GM18951 (cell line): ENCODE data around the gene SLC2A5.

Experiments
- POLR2A ChIP-seq: IDR thresholded peaks from 4 replicates; pipeline ENCODE4 v1.6.1; 2011; ENCODE audit warnings: mild to moderate bottlenecking; ENCODE audit not compliant: insufficient read length, insufficient read depth; ENCODE audit errors: extremely low read depth
- in situ Hi-C: fragments of 300-500 bp; cut with MboI; formaldehyde crosslinking; loops from one replicate; pipeline ENCODE4 v1.12.0; 2022; ENCODE audit warnings: low sequenced_read_pairs, mixed read lengths, inconsistent platforms; ENCODE audit not compliant: unreplicated experiment

SLC2A5 gene

GRCh38 chr1:9085306-9085940 lies 16.0 kb upstream of the SLC2A5 start:
- TF ChIP-seq POLR2A, result no peak
- in situ Hi-C loops, result no loop called here

GRCh38 chr1:9084906-9085305 lies 15.5 kb upstream of the SLC2A5 start:
- in situ Hi-C loops, result no loop called here
- no peak for TF ChIP-seq POLR2A

- in situ Hi-C loops, result no loop called here
- TF ChIP-seq POLR2A, result no peak
Measured at GRCh38 chr1:9081473-9081872, 12.0 kb upstream of the SLC2A5 start.

- in situ Hi-C loops, result no loop called here
- no peak for TF ChIP-seq POLR2A
Measured at GRCh38 chr1:9080705-9081291, 11.4 kb upstream of the SLC2A5 start.

- in situ Hi-C loops, result no loop called here
Measured at GRCh38 chr1:9079988-9080704, 10.7 kb upstream of the SLC2A5 start.

GRCh38 chr1:9078752-9079500 lies 9.5 kb upstream of the SLC2A5 start:
- in situ Hi-C loops, result no loop called here
- TF ChIP-seq POLR2A, result no peak

More at GRCh38 chr1:9079988-9080704, 10.7 kb upstream of the SLC2A5 start:
- TF ChIP-seq POLR2A, result no peak

GRCh38 chr1:9078015-9078751 lies 8.7 kb upstream of the SLC2A5 start:
- in situ Hi-C loops, result no loop called here
- TF ChIP-seq POLR2A, result no peak

GRCh38 chr1:9075022-9075421 lies 5.6 kb upstream of the SLC2A5 start:
- in situ Hi-C loops, result no loop called here
- no peak for TF ChIP-seq POLR2A

- in situ Hi-C loops, result no loop called here
- no peak for TF ChIP-seq POLR2A
Measured at GRCh38 chr1:9073143-9073542, 3.7 kb upstream of the SLC2A5 start.

- in situ Hi-C loops, result no loop called here
- TF ChIP-seq POLR2A, result no peak
Measured at GRCh38 chr1:9071554-9072235, 2.3 kb upstream of the SLC2A5 start.

- in situ Hi-C loops, result no loop called here
- no peak for TF ChIP-seq POLR2A
Measured at GRCh38 chr1:9070486-9070885, 1.1 kb upstream of the SLC2A5 start.

GRCh38 chr1:9068981-9069325 lies 482 bp downstream of the SLC2A5 start:
- in situ Hi-C loops, result no loop called here
- no peak for TF ChIP-seq POLR2A
